ENCODE results near the gene ATF2.

ATF2 gene

DNA sequence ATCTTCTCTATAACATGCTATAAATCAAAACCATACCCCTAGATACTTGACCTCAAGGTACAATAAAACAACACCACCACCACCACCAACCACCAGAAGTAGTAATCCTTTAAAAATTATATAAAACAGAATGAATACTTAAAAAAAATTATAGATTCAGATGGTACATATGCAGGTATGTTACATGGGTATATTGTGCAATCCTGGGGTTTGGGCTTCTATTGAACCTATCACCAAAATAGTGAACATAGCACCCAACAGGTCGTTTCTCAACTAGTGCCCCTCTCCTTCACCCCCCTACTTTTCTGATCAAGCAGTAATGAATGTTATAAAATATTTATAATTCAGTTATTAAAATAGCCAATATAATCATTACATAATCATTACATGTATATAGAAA, 91.7 kb downstream of the ATF2 start:
- no peak overlapping the region for H3K4me3 ChIP-seq (ENCODE audit: low read depth, low read length)
- in situ Hi-C loops (cut with HindIII; ENCODE audit: low sequenced_read_pairs): no loop called here
- TF ChIP-seq, protein P1, sequence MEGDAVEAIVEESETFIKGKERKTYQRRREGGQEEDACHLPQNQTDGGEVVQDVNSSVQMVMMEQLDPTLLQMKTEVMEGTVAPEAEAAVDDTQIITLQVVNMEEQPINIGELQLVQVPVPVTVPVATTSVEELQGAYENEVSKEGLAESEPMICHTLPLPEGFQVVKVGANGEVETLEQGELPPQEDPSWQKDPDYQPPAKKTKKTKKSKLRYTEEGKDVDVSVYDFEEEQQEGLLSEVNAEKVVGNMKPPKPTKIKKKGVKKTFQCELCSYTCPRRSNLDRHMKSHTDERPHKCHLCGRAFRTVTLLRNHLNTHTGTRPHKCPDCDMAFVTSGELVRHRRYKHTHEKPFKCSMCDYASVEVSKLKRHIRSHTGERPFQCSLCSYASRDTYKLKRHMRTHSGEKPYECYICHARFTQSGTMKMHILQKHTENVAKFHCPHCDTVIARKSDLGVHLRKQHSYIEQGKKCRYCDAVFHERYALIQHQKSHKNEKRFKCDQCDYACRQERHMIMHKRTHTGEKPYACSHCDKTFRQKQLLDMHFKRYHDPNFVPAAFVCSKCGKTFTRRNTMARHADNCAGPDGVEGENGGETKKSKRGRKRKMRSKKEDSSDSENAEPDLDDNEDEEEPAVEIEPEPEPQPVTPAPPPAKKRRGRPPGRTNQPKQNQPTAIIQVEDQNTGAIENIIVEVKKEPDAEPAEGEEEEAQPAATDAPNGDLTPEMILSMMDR (IDR thresholded peaks at IDR 0.05; ENCODE audit: low read depth, low read length, missing control alignments): no peak
- DNase-seq (ENCODE audit: low read depth): no peak

DNA sequence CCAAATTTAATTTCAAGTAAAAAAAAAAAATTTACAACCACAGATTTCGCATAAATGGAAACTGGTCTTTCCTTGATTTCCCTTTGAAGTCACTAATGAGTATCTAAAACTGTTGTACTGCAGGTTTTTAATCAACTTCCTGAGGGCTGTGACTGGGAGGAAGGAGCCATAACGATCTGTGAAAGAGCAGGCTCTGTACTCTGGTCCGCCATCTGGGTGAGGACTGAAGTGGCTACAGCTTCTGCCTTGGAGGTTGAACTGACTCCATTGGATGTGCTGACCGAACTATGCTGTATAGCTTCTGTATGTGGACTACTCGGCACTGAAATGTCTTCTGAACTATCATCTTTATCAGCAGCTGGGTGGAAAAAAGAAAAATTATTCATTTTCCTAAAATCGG, 93.5 kb downstream of the ATF2 start:
- TF ChIP-seq, protein P1 (IDR thresholded peaks at IDR 0.05; ENCODE audit: low read depth, low read length, missing control alignments): no peak
- no peak for DNase-seq (ENCODE audit: low read depth)
- H3K4me3 ChIP-seq (ENCODE audit: low read depth, low read length): no peak overlapping the region
- in situ Hi-C loops (cut with HindIII; ENCODE audit: low sequenced_read_pairs): no loop called here

- TF ChIP-seq, protein P1 (IDR thresholded peaks at IDR 0.05; ENCODE audit: low read depth, low read length, missing control alignments): no peak
- no peak overlapping the region for H3K4me3 ChIP-seq (ENCODE audit: low read depth, low read length)
- no peak for DNase-seq (ENCODE audit: low read depth)
- in situ Hi-C loops (cut with HindIII; ENCODE audit: low sequenced_read_pairs): no loop called here
These were observed 99.5 kb downstream of the ATF2 start for GRCh38 chr2:175068534-175068933.

- TF ChIP-seq, protein P1 (IDR thresholded peaks at IDR 0.05; ENCODE audit: low read depth, low read length, missing control alignments): no peak
- in situ Hi-C loops (cut with HindIII; ENCODE audit: low sequenced_read_pairs): no loop called here
- H3K4me3 ChIP-seq (ENCODE audit: low read depth, low read length): no peak overlapping the region
- DNase-seq (ENCODE audit: low read depth): no peak
These were observed 101.6 kb downstream of the ATF2 start for GRCh38 chr2:175066411-175066810.

DNA sequence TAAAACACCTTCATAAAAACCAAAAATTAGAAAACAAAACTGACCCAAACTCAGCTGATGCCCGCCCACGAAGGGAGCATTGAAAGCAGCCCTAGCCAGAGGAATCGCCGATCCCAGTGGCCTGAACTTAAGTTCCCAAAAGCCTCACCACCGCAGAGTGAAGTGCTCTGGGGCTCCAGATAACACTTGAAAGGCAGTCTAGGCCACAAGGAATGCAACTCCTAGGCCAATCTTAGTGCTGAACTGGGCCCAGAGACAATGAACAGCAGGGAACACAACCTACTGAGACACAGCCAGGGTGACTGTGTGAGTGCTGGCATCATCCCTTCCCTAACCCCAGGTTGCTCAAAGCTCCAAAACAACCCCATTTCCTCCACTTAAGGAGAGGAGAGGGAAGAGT, 103.2 kb downstream of the ATF2 start:
- H3K4me3 ChIP-seq (ENCODE audit: low read depth, low read length): no peak overlapping the region
- peak; percentile 11 for DNase-seq (ENCODE audit: low read depth)
- TF ChIP-seq, protein P1 (IDR thresholded peaks at IDR 0.05; ENCODE audit: low read depth, low read length, missing control alignments): no peak
- in situ Hi-C loops (cut with HindIII; ENCODE audit: low sequenced_read_pairs): no loop called here

GRCh38 chr2:175063741-175064140, 104.3 kb downstream of the ATF2 start:
- DNase-seq (ENCODE audit: low read depth): no peak
- in situ Hi-C loops (cut with HindIII; ENCODE audit: low sequenced_read_pairs): no loop called here
- H3K4me3 ChIP-seq (ENCODE audit: low read depth, low read length): no peak overlapping the region
- TF ChIP-seq, protein P1 (IDR thresholded peaks at IDR 0.05; ENCODE audit: low read depth, low read length, missing control alignments): no peak
